ENCODE data around the gene CBFA2T3. TPM values are rescaled to one million over a fixed set of nuclear protein-coding genes. Genes with fewer than 3 reads are reported as not detected.
A peak's percentile ranks its signal among the peaks of the same experiment; 100 is the strongest.

CBFA2T3 gene
- total RNA-seq, 2 donors from 2014 or later: 2.3 to 2.9 TPM

DNA sequence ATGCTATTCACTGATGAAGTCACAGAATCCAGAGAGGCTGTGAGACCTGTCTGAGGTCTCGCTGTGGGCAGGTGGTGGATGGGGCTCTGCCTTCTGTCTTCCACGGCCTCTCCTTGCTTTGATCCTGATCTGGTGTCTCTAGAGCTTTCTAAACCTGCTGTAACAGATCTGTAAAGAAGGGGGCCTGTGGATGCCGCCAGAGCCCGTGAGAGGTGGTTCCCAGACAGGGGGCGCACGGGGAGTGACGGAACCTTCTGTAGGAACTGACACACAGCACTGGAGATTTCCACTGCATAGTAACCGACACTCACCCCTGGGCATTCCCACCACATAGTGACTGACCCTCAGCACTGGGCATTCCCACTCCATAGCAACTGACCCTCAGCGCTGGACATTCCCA is 16.0 kb downstream of the CBFA2T3 start:
- Mint-ChIP-seq H3K4me3 (no peak overlapping the region), H3K27me3 (peaks cover 20 to 23% of the 10 kb centered on the region in 2 donors), H3K4me1 (ENCODE audit: low read depth in 2 of 2) (peaks cover 10 to 16% of the 10 kb centered on the region in 2 donors), H3K27ac (no peak overlapping the region), H3K36me3 (no peaks in the 10 kb centered on the region), H3K9me3 (no peaks in the 10 kb centered on the region)
- no peak for DNase-seq (ENCODE audit: low spot score)
- ATAC-seq: no peak

- H3K4me1 Mint-ChIP-seq (ENCODE audit: low read depth in 2 of 2): peaks cover 10 to 16% of the 10 kb centered on the region in 2 donors
- H3K36me3 Mint-ChIP-seq: no peaks in the 10 kb centered on the region
- ATAC-seq: no peak
- H3K27ac Mint-ChIP-seq: no peak overlapping the region
- H3K27me3 Mint-ChIP-seq: peaks cover 20 to 23% of the 10 kb centered on the region in 2 donors
- H3K9me3 Mint-ChIP-seq: no peaks in the 10 kb centered on the region
- DNase-seq (ENCODE audit: low spot score): peak; percentile 46
- H3K4me3 Mint-ChIP-seq: no peak overlapping the region
Observed at GRCh38 chr16:88960516-88960915, 16.5 kb downstream of the CBFA2T3 start.

DNA sequence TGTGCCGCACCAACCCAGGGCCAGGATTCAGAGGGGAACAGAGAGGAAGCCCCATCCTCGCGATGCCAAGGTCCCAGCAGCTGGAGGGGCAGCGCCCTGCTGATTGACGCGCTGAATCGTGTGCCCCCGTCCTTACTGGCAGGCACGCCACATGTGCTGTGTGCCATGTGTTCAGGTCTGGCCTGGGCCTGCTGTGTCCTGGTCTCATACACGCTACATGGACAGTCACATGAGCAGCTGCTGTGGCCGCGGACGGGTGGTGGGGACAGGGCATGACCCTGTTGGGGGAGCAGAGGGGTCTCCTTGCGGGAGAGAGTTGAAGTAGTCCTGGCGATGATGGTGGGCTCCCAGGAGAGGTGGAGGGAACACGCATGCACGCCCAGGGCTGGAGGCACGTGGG is 18.0 kb downstream of the CBFA2T3 start:
- Mint-ChIP-seq H3K4me1 (ENCODE audit: low read depth in 2 of 2) (peaks cover 10 to 12% of the 10 kb centered on the region in 2 donors), H3K27me3 (peaks cover 11 to 18% of the 10 kb centered on the region in 2 donors), H3K9me3 (no peaks in the 10 kb centered on the region), H3K4me3 (no peak overlapping the region), H3K36me3 (no peaks in the 10 kb centered on the region), H3K27ac (no peak overlapping the region)
- DNase-seq (ENCODE audit: low spot score) (peak; percentile 51), ATAC-seq (no peak)

- Mint-ChIP-seq H3K27ac (peak overlapping the region in 1 of 2 donors; percentile 5), H3K27me3 (peaks cover 11 to 16% of the 10 kb centered on the region in 2 donors), H3K36me3 (no peaks in the 10 kb centered on the region), H3K9me3 (no peaks in the 10 kb centered on the region), H3K4me1 (ENCODE audit: low read depth in 2 of 2) (peaks cover 10 to 12% of the 10 kb centered on the region in 2 donors), H3K4me3 (peak overlapping the region; percentile 21)
- DNase-seq (ENCODE audit: low spot score) (peak; percentile 49), ATAC-seq (peak in 1 of 2 donors; percentile 52)
Observed at GRCh38 chr16:88957887-88958577, 19.0 kb downstream of the CBFA2T3 start.

- Mint-ChIP-seq H3K27me3 (peaks cover 11 to 16% of the 10 kb centered on the region in 2 donors), H3K27ac (peak overlapping the region in 1 of 2 donors; percentile 5), H3K4me3 (peak overlapping the region; percentile 21), H3K36me3 (no peaks in the 10 kb centered on the region), H3K9me3 (no peaks in the 10 kb centered on the region), H3K4me1 (ENCODE audit: low read depth in 2 of 2) (peaks cover 10 to 12% of the 10 kb centered on the region in 2 donors)
- DNase-seq (ENCODE audit: low spot score) (peak; percentile 34), ATAC-seq (peak in 1 of 2 donors; percentile 51)
Observed at GRCh38 chr16:88957433-88957767, 19.6 kb downstream of the CBFA2T3 start.

GRCh38 chr16:88956546-88957432 is 20.2 kb downstream of the CBFA2T3 start:
- Mint-ChIP-seq H3K4me3 (peak overlapping the region; percentile 21), H3K9me3 (no peaks in the 10 kb centered on the region), H3K27me3 (peaks cover 11 to 16% of the 10 kb centered on the region in 2 donors), H3K4me1 (ENCODE audit: low read depth in 2 of 2) (peaks cover 10 to 12% of the 10 kb centered on the region in 2 donors), H3K36me3 (no peaks in the 10 kb centered on the region), H3K27ac (peak overlapping the region in 1 of 2 donors; percentile 5)
- ATAC-seq: peak; percentile 25 to 48
- no peak for DNase-seq (ENCODE audit: low spot score)

DNA sequence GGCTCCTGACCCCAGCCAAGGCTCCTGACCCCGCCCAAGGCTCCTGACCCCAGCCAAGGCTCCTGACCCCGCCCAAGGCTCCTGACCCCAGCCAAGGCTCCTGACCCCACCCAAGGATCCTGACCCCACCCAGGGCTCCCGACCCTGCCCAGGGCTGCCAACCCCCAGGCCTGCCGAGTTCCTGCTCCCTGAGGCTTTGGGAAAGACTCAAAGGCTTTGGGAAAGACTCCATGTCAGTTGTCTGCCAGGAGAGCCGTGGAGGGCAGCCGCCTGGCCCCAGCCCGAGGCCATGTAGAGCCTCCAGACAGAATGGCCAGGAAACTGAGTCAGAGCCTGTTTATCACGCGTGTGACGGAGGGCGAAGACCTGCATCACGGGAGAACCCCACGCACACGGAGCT is 21.1 kb downstream of the CBFA2T3 start:
- Mint-ChIP-seq H3K36me3 (no peaks in the 10 kb centered on the region), H3K4me1 (ENCODE audit: low read depth in 2 of 2) (peaks cover 10 to 12% of the 10 kb centered on the region in 2 donors), H3K9me3 (no peaks in the 10 kb centered on the region), H3K27ac (no peak overlapping the region), H3K4me3 (no peak overlapping the region), H3K27me3 (peaks cover 11 to 16% of the 10 kb centered on the region in 2 donors)
- ATAC-seq (no peak), DNase-seq (ENCODE audit: low spot score) (no peak)

DNA sequence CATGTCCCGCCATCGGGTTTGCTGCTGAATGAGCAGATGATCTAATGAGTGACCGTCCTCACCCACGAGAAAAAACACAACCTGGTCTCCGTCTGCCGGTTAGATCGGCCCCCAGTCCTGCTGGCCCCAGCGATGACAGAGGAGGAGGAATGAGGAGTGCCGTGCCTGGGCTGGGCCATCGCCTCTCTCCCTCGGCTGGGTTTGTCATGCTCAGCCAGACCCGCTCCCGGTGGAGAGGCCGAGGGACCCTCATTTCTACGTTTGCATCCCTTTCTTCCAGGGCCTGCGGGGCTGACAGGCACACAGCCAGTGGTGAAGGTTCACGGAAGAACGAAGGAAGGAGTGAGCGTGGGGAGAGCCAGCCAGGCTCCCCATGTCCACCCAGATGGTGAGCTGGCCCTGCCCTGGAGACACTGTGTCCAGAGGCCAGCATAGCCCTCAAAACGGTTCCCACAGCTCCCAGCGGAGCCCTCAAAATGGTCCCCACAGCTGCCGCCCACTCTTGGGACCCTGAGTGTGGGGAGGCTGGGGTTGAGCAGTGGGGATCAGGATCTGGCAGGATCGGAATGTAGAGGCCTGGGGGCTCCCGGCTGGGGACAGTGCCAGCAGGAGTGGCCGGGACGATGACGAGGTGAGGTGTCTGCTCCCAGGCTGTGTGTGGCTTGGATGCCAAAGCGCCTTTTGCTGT is 23.9 kb downstream of the CBFA2T3 start:
- no peak overlapping the region for H3K4me3 Mint-ChIP-seq
- no peak overlapping the region for H3K27ac Mint-ChIP-seq
- H3K4me1 Mint-ChIP-seq (ENCODE audit: low read depth in 2 of 2): peaks cover 10 to 12% of the 10 kb centered on the region in 2 donors
- DNase-seq (ENCODE audit: low spot score) (no peak), ATAC-seq (peak in 1 of 2 donors; percentile 33)
- no peaks in the 10 kb centered on the region for H3K36me3 Mint-ChIP-seq
- no peaks in the 10 kb centered on the region for H3K9me3 Mint-ChIP-seq
- H3K27me3 Mint-ChIP-seq: peaks cover 18% of the 10 kb centered on the region in 2 donors

- Mint-ChIP-seq H3K27ac (no peak overlapping the region), H3K9me3 (no peaks in the 10 kb centered on the region), H3K27me3 (peaks cover 7% of the 10 kb centered on the region in 2 donors), H3K4me3 (no peak overlapping the region), H3K36me3 (no peaks in the 10 kb centered on the region), H3K4me1 (ENCODE audit: low read depth in 2 of 2) (peaks cover 0 to under 1% of the 10 kb centered on the region in 2 donors)
- ATAC-seq: peak in 1 of 2 donors; percentile 45
- no peak for DNase-seq (ENCODE audit: low spot score)
Observed at GRCh38 chr16:88951989-88952388, 25.0 kb downstream of the CBFA2T3 start.

DNA sequence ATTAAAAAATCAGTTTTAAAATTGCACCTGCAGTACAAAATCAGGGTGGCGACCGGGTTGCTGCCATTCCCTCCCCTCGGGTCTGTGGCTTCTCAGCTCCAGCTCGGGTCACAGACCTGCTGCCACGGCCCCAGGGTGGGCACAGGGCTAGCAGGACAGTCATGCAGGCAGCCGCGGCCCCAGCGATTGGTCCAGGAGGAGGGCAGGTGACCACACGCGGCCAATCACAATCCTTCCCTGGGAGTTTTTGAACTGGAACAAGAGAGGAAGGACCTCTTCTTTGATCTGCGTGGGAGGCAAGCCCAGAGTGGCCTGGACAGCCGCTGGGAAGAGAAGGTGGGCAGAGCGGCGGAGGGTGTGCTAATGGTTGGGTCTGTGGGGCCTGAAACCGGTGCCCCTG is 25.5 kb downstream of the CBFA2T3 start:
- ATAC-seq: no peak

GRCh38 chr16:88948781-88949490 is 28.1 kb downstream of the CBFA2T3 start:
- Mint-ChIP-seq H3K27me3 (peaks cover 7 to 13% of the 10 kb centered on the region in 2 donors), H3K9me3 (no peaks in the 10 kb centered on the region), H3K36me3 (no peaks in the 10 kb centered on the region), H3K27ac (peak overlapping the region in 1 of 2 donors; percentile 15), H3K4me3 (no peak overlapping the region), H3K4me1 (ENCODE audit: low read depth in 2 of 2) (peaks cover 0 to 3% of the 10 kb centered on the region in 2 donors)
- DNase-seq (ENCODE audit: low spot score) (no peak), ATAC-seq (no peak)

More for the DNA sequence above, 25.5 kb downstream of the CBFA2T3 start:
- H3K9me3 Mint-ChIP-seq: no peaks in the 10 kb centered on the region
- no peak overlapping the region for H3K27ac Mint-ChIP-seq
- no peak overlapping the region for H3K4me3 Mint-ChIP-seq
- no peak for DNase-seq (ENCODE audit: low spot score)
- H3K4me1 Mint-ChIP-seq (ENCODE audit: low read depth in 2 of 2): no peaks in the 10 kb centered on the region
- H3K27me3 Mint-ChIP-seq: peaks cover 5 to 7% of the 10 kb centered on the region in 2 donors
- no peaks in the 10 kb centered on the region for H3K36me3 Mint-ChIP-seq

- no peak for DNase-seq (ENCODE audit: low spot score)
- no peak overlapping the region for H3K4me3 Mint-ChIP-seq
- ATAC-seq: no peak
- H3K4me1 Mint-ChIP-seq (ENCODE audit: low read depth in 2 of 2): peaks cover 0 to 3% of the 10 kb centered on the region in 2 donors
- peaks cover 7 to 13% of the 10 kb centered on the region in 2 donors for H3K27me3 Mint-ChIP-seq
- no peaks in the 10 kb centered on the region for H3K36me3 Mint-ChIP-seq
- no peak overlapping the region for H3K27ac Mint-ChIP-seq
- no peaks in the 10 kb centered on the region for H3K9me3 Mint-ChIP-seq
Observed at GRCh38 chr16:88945473-88945872, 31.5 kb downstream of the CBFA2T3 start.

DNA sequence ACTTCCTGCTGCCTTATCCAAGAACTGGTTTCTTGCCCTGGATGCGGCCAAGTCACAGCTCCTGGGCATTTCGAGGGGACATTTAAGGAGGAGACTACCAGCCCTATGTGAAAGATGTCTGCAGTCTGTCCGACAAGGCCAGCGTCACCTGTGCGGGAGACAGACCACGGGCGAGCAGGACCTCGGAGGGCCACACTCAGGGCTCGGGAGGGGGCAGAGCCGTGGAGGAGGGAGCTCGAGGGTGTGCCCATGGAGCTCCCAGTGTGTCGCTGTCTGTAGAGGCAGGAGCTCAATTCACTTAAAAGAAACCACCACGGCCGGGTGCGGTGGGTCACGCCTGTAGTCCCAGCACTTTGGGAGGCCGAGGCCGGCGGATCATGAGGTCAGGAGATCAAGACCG is 33.3 kb downstream of the CBFA2T3 start:
- no peak for DNase-seq (ENCODE audit: low spot score)
- Mint-ChIP-seq H3K27ac (no peak overlapping the region), H3K9me3 (no peaks in the 10 kb centered on the region), H3K36me3 (no peaks in the 10 kb centered on the region), H3K27me3 (peaks cover 5 to 18% of the 10 kb centered on the region in 2 donors), H3K4me1 (ENCODE audit: low read depth in 2 of 2) (peaks cover 0 to 6% of the 10 kb centered on the region in 2 donors), H3K4me3 (no peak overlapping the region)
- no peak for ATAC-seq
